GM10266 (cell line): ENCODE results near the gene VASH2.

ENCODE experiments used
- DNase-seq: peaks from one replicate; pipeline ENCODE4 v3.0.0; 2012; ENCODE audit errors: extremely low spot score
- CTCF ChIP-seq: IDR thresholded peaks from 2 replicates; pipeline ENCODE4 v1.5.1; 2012; ENCODE audit warnings: mild to moderate bottlenecking, low read depth; ENCODE audit not compliant: control insufficient read depth, insufficient read depth; ENCODE audit errors: missing control alignments

VASH2 gene

DNA sequence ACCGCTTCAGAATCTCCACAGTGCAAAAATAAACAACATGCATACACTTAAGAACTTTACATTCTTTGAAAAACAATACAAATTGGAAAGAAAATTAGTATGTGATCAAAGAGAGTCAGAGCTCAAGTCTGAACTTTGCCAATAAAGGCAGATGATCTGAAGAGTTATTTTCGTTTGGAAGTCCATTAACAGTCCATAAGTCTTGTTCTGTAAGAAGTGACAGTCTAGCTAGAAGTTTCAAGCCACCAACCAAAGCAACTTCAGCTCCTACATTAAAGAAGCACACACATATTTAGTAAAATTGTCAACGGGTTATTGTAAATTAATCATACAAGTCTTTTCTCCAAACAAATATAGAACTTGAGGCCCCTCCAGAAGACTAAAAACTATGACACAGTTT is 44.6 kb downstream of the VASH2 start:
- no peak for DNase-seq
- no peak for TF ChIP-seq CTCF

- DNase-seq = no peak
- no peak for TF ChIP-seq CTCF
Observed at GRCh38 chr1:213003256-213003655, 52.9 kb downstream of the VASH2 start.

DNA sequence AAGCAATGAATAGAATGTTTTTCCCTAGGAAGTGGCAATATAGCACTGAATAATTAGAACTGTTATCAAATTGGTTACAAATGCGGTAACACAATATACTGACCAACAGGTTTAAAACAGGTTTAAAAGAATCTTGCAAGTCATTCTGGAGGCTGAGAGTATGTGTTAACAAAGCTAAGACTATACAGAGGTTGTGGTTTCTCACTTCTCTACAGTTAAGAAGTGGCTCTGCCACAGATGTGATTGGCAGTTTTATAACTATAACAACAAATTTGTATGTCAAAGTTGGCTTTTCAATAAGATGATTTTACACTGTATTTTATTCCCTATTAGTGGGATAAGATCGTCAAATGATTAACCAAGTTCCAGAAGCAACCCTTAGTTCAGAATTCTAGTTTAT is 58.2 kb downstream of the VASH2 start:
- no peak for TF ChIP-seq CTCF
- peak; percentile 20 for DNase-seq

GRCh38 chr1:213014642-213015041 is 64.3 kb downstream of the VASH2 start:
- TF ChIP-seq CTCF = no peak
- no peak for DNase-seq

DNA sequence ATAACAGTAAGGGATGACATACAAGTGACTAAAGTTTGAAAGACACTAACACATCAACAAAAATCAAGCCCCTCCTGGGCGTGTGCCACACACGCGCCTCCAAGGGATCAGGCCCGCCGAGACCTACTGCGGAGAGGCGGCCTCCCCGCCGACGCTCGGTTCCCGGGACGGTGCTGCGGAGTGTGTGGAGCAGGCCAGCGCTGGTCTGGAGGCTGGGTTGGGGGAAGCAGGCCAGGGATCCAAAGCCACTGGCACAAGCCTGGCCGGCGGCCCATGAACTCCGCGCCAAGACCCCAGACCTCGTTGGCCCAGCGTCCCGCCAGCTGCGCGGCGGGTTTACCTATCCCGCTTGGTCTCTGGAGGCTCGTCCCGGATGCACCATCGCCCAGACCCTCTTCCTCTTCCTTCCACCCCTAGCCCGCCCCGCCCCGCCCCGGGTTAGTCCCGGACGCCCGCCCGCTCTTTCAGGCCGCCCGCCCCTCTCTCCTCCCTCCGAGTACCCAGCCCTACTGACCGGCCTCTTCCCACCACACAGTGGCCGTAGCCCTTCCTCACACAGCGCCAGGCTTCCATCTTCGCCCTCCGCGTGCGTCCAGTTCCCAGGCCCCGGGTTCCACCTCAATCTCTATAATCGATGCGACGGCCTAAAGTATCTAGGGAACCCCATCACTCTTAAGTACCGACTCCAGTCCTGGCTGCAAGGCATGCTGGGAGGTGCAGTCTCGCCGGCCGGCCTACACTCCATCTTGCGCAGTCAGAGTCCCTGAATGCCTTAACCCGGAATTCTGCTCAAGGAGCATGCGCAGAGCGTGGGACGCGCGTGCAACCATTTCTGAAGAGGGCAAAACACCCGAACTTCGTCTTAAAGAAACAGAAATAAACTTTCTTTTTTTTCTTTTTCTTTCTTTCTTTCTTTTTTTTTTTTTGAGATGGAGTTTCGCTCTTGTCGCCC is 65.0 kb downstream of the VASH2 start, which contains the start of gene ANGEL2:
TSS of gene ANGEL2 (minus strand) at position 769 of the 952 bp plus-strand sequence. CDS start at position 573, 196 bp downstream.
- TF ChIP-seq CTCF = no peak
- DNase-seq = peak; percentile 90

GRCh38 chr1:213017447-213018273 is 67.3 kb downstream of the VASH2 start:
- no peak for TF ChIP-seq CTCF
- DNase-seq = no peak
